GM18870 (cell line): ENCODE measurements around the gene PLEKHG5.
"Not testable (repeated sequence)": the region's sequence is repeated elsewhere in the genome, so short reads cannot be mapped to it uniquely, and the experiment has no call there.

Source experiments
- ATAC-seq: cut with Tn5 transposase; IDR thresholded peaks from one replicate; pipeline ENCODE4 v1.9.1; 2021; ENCODE audit warnings: moderate library complexity; ENCODE audit not compliant: unreplicated experiment

PLEKHG5 gene

DNA sequence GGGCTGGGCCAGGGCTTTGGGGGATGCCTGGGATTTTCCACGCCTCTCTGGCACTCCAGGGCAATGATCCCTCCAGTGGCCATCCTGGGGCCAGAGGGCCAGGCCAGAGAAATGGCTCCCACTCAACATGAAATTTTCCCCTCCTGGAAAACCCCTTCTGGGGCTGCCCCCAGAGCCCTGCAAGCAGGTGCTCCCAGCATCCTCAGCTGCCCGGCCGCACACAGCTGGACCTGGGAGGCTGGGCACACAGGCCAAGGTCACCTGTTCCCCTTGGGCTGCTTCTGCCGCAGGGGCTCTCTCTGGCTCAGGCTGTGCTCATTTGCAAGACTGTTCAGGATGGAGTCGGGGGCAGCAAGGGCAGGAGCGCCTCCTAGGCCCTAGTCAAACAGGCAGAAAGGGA, 63.0 kb downstream of the PLEKHG5 start:
- ATAC-seq = not testable (repeated sequence)

DNA sequence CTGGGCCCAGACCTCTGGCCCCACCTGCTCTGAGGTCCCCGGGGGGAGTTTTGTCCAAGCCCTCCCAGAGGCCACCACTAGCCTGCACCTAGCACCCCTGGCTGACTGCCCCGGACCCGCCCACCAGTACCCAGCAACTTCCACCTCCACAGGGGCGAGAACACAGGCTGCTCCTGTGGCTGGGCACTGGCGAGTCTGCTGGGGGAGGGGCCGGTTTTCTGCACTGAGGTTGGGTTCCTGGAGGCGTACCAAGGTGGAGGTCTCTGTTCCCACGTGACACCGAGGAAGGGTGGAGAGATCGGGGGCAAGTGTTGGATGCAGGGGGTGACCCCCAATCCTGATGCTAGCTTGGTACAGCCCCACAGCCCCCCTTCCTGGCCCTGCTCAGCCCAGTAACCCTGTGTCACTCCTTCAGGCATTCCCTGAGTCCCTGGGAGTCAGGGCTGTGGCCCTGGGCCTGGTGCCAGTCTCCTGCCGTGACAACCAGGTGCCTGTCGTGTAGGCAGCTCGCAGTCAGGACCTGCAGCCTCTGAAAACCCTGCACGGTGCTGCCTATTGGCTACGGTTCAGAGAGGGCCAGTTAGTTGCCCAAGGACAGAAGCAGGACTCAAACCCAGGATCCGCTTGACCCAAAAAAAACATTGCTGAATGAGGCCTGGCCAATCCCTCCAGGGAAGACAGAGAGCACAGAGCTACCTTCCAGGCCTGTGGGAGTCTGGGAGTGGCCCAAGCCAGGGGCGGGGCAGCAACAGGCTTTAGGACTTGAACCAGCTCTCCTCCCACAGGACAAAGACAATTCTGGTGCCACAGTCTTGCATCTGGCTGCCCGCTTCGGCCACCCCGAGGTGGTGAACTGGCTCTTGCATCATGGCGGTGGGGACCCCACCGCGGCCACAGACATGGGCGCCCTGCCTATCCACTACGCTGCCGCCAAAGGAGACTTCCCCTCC, 63.8 kb downstream of the PLEKHG5 start:
- no peak for ATAC-seq

- no peak for ATAC-seq
These were observed 64.5 kb downstream of the PLEKHG5 start for GRCh38 chr1:6426972-6427350.

DNA sequence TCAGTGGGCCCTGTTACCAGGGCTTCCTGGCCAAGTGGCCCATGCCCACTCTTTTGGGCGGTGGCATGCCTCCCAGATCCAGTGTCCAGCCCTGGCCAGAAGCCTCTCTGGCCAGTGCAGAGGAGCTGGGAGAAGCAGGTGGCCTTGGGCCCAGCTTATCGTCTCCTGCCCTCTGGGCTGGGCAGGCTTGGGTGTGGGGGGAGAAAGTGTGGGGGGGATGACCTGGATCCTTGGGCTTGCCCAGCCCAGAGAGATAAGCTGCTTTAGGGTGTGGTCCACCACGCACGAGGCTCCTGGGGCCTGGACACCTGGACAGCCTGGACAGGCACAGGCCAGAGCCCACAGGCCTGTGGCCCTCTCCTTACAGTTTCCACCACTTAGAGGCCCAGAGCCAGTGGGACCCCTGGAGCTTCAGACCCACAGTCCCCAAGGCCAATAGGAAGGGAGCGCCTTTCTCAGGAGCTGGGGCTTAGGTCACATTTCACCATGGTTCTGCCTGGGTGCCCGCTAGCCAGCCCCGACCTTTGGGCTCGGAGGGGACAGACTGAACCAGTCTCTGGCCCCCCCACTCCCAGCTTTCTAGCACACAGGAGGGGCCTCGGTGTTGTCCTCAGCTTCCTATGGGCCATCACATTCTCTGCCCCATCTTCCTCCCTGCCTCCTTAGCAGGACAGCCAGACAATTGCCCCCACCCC, 65.0 kb downstream of the PLEKHG5 start:
- no peak for ATAC-seq

DNA sequence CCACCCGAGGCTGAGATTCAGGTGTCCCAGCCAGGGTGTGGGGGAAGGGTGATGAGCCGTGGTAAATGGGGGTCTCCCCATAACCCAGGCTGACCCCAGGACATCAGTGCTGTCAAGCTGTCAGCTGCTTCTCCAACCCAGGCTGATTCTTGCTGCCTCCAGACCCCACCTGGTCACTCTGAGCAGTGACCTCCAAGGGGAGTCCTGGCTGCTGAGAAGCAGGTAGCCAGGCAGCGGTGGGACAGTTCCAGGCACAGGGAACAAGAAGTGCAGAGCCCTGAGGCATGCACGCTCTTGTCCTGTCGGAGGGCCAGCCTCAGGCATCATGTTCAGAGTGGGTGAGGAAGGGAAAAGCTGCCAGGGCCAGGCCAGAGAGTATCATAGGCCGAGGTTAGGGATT, 65.8 kb downstream of the PLEKHG5 start:
- no peak for ATAC-seq

DNA sequence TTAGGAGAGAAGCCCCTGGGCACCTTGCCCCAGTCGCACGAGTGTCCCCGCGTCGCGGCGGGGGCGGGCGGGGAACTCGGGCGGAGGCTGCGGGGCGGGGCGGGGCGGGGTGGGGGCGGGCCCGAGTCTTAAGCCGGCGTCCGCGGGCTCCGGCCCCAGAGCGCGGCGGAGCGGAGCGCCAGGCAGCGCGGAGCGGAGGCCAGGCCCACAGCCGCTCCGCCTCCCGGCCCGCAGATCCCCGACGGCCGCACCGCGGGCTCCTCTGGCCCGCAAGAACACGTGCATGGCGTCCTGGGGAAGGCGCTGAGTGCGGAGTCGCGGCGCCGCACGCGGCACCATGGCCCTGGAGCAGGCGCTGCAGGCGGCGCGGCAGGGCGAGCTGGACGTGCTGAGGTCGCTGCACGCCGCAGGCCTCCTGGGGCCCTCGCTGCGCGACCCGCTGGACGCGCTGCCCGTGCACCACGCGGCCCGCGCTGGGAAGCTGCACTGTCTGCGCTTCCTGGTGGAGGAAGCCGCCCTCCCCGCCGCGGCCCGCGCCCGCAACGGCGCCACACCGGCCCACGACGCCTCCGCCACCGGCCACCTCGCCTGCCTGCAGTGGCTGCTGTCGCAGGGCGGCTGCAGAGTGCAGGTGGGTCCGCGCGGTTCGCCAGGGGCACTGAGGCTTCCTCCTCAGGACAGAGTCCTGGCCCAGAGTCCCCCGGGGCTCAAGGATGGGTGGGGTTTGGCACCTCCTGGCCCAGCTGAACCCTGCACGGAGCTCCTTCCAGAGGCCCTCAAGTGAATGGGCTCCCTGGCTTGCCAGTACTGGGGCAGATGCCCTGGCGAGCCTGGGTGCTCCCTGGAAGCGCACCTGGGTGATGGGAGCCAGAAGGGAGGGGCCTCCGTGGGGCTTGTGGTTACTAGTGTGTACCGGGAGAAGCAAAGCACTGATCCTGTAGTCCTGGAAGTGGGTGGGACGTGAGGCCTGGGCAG, 66.6 kb downstream of the PLEKHG5 start, which contains the start of gene ESPN:
Gene ESPN, plus strand, starts transcription at position 158 of the 975 bp plus-strand sequence. Its CDS starts 180 bp downstream, at position 338.
- ATAC-seq = no peak

DNA sequence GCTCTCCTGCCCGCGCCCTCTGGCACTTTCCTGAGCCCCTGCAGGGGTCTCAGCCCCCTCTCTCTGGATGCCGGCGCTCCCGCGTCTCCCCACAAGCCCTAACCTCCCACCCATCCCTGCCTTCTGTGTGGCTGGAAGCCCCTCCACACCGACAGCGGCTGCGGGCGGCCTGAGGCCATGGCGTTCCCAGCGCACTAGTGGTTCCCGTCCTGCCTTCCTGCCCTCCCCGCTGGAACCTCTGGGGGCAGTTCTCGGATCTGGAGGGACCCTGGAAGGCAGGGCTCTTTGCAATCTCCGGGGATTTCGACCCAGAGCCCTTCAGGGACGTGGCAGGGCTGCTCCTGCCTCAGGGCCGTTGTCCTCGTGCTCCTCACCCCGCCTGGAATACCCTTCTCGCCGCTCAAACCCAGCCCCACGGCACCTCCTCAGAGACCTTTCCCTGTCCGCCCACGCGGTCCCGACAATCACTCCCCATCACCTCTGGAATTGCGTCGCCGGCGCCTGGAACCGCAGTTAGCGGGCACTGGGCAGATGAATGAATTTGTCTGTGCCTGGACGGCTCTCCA, 67.4 kb downstream of the PLEKHG5 start:
- no peak for ATAC-seq

DNA sequence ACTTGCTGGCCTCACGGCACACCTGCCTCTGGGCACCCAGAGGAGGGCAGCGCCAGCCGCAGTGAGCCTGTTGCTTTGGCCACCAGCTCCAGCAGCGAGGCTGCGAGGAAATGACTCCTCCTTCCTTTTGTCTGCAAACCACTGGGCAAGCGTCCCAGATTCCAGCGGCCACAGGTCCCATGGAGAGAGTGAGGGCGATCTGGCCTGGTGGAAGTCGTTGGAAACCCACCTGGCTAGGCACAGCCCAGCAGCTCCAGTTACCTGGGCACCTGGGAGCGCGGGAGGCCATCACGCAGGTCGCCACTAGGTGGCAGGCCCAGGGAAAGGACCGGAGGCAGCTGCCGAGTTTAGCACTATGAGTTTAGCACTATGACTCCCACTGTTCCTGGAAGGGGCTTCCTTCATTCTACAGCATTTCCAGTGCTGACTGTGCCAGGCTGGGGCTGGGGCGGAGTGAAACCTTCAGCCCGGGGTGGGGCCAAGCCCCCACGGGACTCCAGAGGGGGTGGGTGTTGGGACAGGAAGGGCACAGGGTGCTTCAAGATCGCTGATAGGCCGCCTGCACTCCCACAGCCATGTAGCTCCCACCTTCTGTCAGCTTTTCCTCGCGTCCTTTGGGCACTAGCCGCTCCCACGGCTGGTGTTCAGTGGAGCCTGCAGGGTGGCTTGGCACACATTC, 68.0 kb downstream of the PLEKHG5 start:
- ATAC-seq = no peak

- no peak for ATAC-seq
These were observed 70.2 kb downstream of the PLEKHG5 start for GRCh38 chr1:6421266-6421665.

DNA sequence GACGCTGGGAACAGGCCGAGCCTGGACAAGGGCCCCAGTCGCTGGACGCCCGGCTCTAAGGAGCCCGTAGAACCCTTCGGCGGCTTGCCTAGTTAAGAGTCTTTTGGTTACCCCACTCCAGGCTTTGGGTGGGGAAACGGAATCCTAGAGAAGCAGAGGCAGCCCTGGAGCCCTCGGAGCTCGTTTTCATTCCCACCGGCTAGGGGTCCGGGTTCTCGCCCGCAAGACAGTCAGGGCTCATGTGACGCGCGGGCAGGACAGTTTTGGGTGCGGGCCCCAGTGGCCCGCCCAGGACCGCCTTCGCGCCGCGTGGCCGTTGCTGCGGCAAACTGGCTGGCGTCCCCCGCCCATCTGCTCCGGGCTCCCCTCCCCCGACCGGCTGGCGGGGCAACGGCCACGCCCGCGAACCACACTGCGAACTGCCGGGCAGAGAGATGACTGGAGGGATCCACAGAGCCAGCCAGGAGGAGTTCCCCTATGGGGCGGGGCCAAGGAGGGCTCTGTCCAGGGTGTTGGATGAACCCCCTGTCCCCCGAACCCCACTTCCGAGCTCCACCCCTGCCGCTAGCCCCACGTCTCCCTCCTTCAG, 70.9 kb downstream of the PLEKHG5 start:
- ATAC-seq = no peak

DNA sequence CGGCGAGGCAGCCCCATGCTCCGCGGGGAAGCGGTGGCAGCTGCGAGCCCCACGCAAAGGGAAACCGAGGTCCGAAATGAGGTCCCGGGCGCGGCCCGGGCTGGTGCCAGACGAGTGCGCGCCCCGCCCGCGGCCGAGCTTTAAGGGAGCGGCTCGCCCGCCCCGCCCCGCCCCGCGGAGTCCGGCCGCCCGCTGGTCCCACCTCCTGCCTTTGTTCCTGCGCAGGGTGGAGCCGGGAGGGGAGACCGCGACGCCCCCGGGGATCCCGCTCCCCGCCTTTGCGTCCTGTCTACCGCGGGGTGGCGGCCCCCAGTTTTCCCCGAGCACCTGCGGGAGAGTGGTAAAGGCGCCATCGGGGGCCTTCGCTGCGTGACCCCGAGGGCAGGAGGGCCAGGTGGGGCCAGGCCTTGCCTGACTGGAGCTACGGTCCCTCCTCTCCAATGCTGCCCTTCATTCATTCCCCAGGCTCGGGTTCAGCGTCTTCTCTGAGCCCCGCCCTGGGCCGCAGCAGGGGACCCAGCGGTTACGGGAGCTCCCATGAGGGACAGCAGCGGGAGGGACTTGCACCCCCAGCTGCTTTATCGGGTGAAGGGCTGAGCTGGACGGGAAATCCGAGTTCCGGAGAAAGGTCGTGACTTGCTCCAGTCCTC, 71.5 kb downstream of the PLEKHG5 start, which contains the start of gene HES2:
Gene HES2, minus strand, starts transcription at position 116 of the 650 bp plus-strand sequence. Its CDS starts 99 bp downstream, at position 17.
- no peak for ATAC-seq

GRCh38 chr1:6419397-6419803, 72.1 kb downstream of the PLEKHG5 start:
- no peak for ATAC-seq

- ATAC-seq = no peak
These were observed 72.6 kb downstream of the PLEKHG5 start for GRCh38 chr1:6418668-6419396.

DNA sequence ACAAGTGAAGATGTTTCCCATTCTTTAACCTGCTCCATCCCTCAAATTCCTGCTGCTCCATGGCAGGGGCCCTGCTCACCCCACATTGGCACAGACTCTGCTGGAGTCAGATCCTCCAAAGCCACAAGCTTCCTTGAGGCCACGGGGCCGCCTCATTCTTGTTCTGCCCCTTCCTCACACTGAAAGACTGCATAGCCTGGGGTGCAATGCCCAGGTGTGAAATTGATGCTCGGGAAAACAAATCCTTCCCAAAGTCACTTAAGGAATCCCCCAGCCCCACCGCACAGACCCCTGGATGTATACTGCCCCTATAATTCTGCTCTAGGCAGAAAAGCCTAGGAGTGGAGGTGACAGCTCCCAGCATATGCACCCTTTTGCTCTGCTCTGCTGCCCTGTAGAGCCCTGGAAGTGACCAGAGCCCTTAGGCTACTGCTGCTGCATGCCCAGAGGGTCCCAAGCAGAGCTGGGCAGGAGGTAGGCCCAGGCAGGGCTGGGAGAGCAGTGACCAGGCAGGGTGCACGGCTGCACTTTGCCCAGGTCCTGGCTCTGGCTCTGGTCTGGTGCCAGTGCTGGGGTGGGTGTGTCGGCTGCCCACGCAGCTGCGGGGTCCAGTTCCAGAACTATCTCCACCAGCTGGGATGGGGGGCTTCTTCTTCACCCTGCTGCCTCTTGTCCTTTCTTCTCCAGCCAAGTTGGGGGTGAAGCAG, 73.4 kb downstream of the PLEKHG5 start:
- ATAC-seq = no peak
